ENCODE results near the gene DARS2. TPM values are rescaled to one million over a fixed set of nuclear protein-coding genes. Genes with fewer than 3 reads are reported as not detected.

Gene DARS2
- total RNA-seq, 1 donor from 2014 or later: 14.9 TPM

DNA sequence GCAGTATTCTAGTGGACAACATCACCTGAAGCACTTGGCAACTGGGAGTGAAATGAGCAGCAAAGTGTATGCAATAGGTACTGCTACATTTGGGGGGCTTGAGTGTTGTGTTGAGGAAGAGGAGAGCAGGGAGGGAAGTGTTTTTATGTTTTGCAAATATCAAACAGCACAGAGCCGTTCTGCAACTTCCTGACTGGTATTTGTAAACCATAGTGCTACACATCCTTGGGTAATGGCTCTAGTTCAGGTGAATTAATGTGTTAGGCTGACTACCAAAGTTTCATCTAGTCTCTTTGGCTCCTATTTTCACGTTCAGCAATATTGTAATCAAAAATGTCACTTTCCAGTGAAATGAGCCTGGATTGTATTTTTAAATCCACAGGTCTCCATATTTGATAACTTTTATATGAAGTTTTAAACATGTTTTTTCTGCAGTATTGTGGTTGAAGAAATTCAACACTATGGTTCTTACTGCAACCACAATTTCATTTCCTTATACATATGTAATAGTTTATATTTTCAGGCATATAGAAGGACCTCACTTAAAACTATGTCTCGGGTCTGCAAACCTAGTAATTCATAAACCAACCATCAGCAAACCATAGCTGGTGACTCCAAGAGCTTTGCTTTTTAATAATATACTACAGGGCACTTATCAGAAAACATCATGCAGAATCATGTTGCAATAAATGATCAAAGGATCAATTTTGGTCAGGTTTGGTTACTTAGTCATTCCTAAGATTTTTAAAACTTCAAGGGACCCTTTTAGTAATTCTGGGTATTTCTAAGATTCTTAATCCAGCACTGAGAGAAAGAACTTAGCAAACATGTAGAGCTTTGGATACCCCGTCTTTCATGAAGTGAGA, 62.5 kb downstream of the DARS2 start:
- DNase-seq (ENCODE audit: low read depth): no peak

DNA sequence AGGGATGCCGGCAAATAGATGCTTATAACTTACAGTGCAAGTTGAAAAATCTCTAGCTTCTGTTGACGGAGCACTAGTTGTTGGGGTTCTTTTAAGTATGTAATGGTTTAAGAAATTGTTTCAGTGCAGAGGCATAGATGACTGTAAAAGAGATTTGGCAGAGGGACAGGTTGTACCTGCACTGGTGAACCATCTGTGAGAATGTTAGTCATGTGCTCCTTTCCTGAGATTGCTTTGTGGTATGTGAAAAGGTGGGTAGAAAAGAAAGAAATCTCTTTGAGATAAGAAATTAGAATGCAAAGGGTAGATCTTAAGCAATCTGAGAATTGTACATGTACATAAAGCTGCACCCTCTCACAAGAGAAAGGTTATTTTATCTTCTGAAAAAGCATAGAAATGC, 63.2 kb downstream of the DARS2 start:
- no peak for DNase-seq (ENCODE audit: low read depth)

DNA sequence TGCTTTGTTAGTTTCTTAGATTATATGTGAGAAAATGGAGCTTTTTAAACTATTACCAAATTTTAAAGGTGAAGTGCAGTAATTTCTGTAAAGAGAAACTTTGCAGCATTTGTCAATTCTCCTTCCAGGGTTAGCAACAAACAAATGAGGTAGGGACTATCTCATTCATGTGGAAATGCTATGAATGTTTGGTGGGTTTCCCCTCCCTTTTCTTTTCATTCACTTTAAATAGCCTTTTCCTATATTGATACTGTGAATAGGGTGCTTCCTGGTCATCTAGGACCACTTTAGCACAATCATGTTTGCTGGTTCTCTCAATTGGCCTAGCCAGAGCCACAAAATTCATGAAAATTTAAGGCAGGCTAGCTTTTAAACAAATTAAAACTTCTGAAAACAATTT, 64.3 kb downstream of the DARS2 start:
- no peak for DNase-seq (ENCODE audit: low read depth)

DNA sequence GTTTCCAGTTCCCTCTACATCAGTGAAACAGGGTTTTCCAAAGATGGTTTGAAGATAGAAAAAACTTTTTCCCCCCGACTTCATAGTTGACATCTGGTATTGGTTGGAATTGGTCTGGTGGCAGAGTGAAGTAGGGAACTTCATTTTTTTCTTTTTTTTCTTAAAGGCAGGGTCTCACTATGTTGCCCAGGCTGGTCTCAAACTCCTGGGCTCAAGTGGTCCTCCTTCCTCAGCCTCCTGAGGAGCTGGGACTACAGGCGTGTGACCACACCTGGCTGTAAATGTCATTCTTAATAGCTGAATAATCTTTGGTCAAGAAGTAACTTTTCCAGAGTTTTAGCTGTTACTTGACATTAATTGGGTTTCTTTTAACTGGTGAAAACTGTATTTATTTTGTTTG, 65.4 kb downstream of the DARS2 start:
- no peak for DNase-seq (ENCODE audit: low read depth)

DNA sequence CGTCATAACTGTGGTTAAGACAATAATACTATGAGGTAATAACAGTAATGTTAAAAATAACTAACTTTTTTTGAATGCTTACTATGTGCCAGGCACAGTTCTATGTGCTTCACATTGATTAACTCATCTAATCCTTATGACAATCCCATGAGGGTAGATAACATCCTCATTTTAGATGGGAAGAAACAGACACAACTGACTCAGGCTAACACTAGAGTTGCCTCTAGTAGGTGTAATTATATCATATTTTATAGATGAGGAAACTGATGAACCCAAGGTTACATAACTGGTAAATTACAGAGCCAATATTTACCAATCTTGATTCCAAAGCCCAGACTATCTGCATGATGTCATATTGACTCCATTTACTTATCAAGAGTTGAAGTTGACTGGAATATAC, 69.1 kb downstream of the DARS2 start:
- DNase-seq (ENCODE audit: low read depth): no peak

DNA sequence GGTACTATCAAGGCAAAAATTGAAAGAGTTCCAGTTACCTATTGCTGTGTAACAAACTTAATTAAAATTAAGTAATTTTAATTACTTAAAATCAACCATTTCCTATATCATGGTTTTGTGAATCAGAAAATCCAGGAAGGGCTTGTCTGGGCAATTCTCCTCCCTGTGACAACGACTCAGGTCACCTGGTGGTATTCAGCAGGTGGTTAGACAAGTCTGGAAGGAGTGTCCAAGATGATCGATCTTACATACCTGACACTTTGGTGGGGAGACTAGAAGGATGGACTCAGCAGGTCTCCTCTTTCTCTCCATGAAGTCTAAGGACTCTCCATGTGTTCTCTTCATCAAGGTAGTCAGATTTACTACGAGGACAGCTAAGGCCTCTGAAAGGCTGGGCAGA, 69.7 kb downstream of the DARS2 start:
- DNase-seq (ENCODE audit: low read depth): no peak

DNA sequence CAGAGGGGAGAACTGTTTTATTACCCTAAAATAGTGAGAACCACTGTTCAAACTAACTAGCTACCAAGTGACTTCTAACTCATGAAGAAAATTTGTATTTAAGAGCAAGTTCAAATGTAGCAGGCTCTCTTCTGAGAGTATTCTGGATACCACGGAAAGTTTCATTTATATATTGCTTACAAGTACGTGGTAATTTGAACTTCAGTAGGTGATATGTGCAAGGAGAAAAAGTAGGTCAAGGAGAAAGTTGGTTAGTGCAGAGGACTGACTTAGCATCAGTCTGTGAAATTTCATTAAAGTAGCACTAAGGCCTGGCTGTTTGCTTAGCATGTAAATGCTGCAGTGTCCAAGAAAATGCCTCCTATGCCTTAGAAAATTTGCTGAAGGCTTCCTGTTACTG, 76.0 kb downstream of the DARS2 start:
- DNase-seq (ENCODE audit: low read depth): no peak

DNA sequence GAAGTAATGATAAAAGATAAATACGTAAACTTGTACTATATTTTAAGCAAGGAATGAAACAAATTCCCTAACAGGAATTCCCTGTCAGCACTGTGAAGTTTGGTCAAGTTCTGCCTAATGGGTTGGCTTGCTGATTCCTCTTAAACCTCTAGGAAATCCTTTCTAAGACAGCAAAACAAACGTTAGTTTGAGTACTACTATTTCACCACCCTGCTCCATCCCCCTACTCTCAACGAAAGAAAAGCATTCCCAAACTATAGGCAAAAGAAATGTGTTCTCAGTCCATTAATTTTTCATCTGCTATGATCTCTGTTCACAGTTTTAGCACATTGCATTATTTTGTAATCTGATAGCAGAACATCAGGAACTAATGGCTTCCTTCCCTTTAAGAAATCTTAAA, 76.5 kb downstream of the DARS2 start:
- DNase-seq (ENCODE audit: low read depth): no peak

DNA sequence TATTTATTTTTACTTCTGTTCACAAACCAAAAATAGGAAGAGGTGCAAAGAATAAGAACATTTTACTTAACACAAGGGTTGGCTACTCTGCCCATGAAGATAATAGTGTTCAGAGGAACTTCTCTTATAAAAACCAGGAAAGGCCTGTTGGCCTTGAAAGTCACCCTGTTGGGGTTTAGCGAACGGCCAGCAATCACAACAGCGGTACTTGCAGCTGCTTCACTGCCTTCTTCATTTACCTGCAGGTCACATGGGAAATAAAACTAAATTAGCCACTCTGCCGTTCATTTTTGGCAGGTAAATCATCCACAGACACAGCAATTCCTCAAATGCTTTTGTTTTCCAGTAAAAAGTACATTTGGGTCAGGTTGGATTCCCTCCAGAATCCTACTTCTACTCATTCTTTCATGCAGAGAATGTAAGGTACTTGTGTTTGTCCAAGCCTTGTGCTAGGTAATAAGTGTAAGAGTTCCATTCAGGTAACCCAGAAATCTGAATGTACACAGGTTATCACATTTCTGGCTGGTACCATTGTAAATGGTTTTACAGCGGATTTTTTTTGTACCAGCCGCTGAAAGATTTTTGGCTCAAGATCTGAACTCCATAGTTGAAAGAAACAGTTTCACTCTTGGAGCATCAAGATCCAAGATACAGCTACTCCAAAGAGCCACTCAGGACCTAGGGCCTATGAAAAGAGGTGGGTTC, 79.5 kb downstream of the DARS2 start:
- no peak for DNase-seq (ENCODE audit: low read depth)

Other genes starting within 250 kb of the DARS2 start
- gene SLC9C2, start 221.6 kb upstream of the DARS2 start, total RNA-seq: 0.03 TPM in 1 of 2 replicates, not detected in the other
- gene TEX50, start 189.3 kb upstream of the DARS2 start, total RNA-seq: not detected in 2 replicates
- 0.13 TPM in 1 of 2 replicates, not detected in the other for gene ANKRD45, start 154.8 kb upstream of the DARS2 start, total RNA-seq
- 30.4 and 47.8 TPM in 2 replicates for gene KLHL20, start 109.7 kb upstream of the DARS2 start, total RNA-seq
- gene CENPL, start 210 bp downstream of the DARS2 start, total RNA-seq: 7.9 and 10.9 TPM in 2 replicates
- 275 and 402 TPM in 2 replicates for gene GAS5, start 43.3 kb downstream of the DARS2 start, total RNA-seq
- 10.9 and 11.7 TPM in 2 replicates for gene ZBTB37, start 43.7 kb downstream of the DARS2 start, total RNA-seq
- not detected in 2 replicates for gene SERPINC1, start 92.7 kb downstream of the DARS2 start, total RNA-seq
- 19.7 and 25.6 TPM in 2 replicates for gene RC3H1, start 197.7 kb downstream of the DARS2 start, total RNA-seq